Fibroblast of the aortic adventitia (primary cell): ENCODE results near the gene APOL6. TPM values are rescaled to one million over a fixed set of nuclear protein-coding genes. Genes with fewer than 3 reads are reported as not detected.

ENCODE experiments used
- DNase-seq: peaks from one replicate; pipeline ENCODE4 v3.0.0-alpha.2; 2010; ENCODE audit warnings: low read depth
- H3K4me3 ChIP-seq: 2 replicates; pipeline ENCODE4 v1.5.1; 2011; ENCODE audit warnings: low read depth, mild to moderate bottlenecking, control low read depth, low read length, moderate library complexity
- total RNA-seq: library from RNA; depleted of rRNA; stranded (reverse); fragments of >200 nt; gene quantifications from 2 replicates; pipeline ENCODE4 v1.2.3, GENCODE V29; 2012; ENCODE audit warnings: low replicate concordance
- TF ChIP-seq, protein P1 (sequence below): IDR thresholded peaks from 2 replicates; pipeline ENCODE4 v1.5.1; 2011; ENCODE audit warnings: mild to moderate bottlenecking, low read length, control low read depth, inconsistent platforms; ENCODE audit not compliant: insufficient read depth

APOL6 gene
- total RNA-seq, 1 donor = 29.4 TPM

DNA sequence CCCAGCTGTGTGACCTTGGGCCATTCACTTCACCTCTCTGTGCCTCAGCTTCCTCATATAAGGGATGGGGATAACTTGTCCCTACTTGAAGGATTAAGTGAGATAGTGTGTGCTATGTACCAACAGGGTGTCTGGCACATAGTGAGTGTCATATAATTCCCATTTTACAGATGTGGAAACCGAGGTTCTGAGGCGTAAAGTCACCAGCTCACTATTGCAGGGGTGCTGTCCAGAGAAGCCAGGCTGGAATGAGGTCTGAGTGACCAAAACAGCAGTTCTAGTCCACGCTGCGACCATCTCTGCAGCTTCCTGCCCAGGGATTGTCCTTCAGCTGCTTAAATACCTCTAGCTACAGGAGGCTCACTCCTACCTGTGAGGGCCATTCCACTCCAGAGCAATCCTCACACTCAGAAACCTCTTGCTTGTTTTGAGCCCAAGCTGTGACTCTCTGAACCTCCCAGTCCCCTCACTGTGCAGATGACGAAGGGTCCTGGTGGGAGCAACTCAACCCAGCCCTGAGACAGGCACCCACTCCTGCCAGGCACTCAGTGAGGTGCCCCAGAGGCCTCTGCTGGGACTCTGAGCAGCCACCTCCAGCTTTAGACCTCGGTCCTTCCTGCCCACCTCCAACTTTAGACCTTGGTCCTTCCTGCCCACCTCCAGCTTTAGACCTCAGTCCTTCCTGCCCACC, 36.9 kb upstream of the APOL6 start:
- TF ChIP-seq, protein P1, sequence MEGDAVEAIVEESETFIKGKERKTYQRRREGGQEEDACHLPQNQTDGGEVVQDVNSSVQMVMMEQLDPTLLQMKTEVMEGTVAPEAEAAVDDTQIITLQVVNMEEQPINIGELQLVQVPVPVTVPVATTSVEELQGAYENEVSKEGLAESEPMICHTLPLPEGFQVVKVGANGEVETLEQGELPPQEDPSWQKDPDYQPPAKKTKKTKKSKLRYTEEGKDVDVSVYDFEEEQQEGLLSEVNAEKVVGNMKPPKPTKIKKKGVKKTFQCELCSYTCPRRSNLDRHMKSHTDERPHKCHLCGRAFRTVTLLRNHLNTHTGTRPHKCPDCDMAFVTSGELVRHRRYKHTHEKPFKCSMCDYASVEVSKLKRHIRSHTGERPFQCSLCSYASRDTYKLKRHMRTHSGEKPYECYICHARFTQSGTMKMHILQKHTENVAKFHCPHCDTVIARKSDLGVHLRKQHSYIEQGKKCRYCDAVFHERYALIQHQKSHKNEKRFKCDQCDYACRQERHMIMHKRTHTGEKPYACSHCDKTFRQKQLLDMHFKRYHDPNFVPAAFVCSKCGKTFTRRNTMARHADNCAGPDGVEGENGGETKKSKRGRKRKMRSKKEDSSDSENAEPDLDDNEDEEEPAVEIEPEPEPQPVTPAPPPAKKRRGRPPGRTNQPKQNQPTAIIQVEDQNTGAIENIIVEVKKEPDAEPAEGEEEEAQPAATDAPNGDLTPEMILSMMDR = no peak
- DNase-seq = no peak
- H3K4me3 ChIP-seq = no peak overlapping the region

DNA sequence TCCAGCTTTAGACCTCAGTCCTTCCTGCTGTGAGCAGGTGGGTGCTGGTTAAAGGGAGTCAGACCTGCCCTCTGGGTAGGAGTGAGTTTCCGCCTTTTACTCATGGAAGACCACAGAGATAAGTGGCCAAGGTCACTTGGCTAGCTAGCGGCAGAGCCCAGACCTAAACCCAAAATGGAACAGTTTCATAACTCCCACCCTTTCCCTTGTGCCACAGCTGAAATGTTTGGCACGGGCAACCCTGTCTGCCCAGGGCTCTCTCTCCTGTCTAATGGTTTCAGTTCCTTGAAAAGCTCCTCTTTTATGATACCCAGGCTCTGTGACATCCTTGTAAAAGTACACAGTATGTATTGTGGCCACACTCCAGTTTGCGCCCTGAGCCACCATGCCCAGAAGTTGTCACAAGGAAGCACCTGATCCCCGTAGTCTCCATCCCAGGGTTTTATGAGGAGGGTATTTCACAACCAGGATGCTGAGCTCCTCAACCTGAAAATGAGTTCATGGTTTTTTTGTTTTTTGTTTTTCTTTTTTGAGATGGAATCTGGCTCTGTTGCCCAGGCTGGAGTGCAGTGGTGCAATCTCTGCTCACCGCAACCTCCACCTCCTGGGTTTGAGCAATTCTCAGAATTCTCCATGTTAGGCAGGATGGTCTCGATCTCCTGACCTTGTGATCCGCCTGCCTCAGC, 36.2 kb upstream of the APOL6 start:
- no peak for DNase-seq
- no peak overlapping the region for H3K4me3 ChIP-seq
- TF ChIP-seq, protein P1 = no peak

DNA sequence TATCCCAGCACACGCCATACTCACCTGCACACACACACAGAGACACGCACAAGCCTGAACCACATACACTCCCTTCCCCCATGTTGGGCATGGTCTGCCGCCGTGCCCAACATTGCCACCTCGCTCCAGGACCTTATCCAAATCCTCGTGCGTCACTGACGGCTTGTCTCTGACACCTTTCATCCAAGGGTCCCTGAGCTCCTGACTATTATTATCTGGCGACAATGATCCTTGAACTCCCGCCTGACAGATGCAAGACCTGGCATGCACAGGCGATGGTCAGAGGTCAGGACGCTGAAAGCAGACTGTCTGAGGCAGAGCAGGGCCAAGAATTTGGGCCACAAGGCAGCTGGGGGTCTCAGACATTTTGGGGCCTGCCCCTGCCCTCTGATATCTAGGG, 35.3 kb upstream of the APOL6 start:
- TF ChIP-seq, protein P1 = no peak
- no peak overlapping the region for H3K4me3 ChIP-seq

DNA sequence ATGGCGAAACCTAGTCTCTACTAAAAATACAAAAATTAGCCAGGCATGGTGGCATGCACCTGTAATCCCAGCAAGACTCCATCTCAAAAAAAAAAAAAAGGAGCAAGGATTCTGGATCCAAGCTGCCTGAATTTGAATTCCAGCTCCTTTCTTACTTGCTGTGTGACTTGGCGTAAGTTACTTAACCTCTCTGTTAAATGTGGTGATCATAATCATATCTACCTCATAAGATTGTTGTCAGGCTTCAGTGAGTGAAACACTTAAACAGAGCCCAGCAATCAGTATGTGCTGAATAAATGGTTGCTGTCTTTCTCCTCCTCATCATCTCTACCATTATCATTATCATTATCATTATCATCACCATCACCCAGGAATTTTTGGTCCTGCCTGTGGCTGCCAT, 33.8 kb upstream of the APOL6 start:
- TF ChIP-seq, protein P1 = no peak
- no peak overlapping the region for H3K4me3 ChIP-seq
- DNase-seq = no peak

More for the DNA sequence above, 35.3 kb upstream of the APOL6 start:
- DNase-seq = no peak

DNA sequence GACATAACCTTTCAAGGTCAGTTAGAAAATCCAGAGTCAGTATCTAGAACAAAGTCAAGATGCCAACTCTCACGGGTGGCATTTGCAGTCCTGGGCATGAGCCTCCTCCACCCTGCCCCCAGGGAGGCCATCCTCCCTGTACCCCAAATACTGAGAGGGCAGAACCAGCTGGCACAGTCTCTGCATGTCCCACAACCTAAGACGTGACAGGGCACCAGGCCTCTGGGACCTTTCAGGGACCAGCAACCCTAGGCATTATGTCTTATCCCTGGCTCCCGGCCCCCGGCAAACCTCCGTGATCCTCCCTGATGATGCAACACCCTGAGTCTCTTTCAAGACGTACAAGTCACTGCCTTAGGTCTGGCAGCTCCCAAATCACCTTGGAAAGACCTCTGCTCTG, 33.1 kb upstream of the APOL6 start:
- H3K4me3 ChIP-seq = no peak overlapping the region
- peak; percentile 54 for DNase-seq
- TF ChIP-seq, protein P1 = no peak

DNA sequence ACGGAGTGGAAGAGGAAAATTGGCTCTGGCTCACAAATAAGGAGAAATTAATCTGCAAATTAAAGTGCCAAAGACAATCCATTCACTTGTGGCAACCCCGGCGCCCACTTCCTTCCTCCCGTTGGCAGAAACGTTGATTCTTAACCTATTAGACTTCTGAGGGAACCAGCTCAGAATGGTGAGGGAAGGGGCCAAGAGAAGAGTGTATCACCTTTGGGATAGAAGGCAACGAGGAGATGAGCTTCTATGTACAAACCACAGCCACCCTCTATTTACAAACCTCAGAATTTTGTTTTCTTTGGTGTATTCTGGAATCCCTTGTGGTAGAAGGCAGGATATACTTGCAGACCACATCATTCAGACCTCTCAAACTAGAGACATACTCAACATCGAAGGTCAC, 32.2 kb upstream of the APOL6 start:
- TF ChIP-seq, protein P1 = no peak
- H3K4me3 ChIP-seq = no peak overlapping the region
- no peak for DNase-seq
